HCT116 (cell line): ENCODE results near the gene BRMS1L.

ENCODE experiments used
- EZH2phosphoT487 ChIP-seq: fragments of 200-600 bp; IDR thresholded peaks from 2 replicates; pipeline ENCODE4 v1.6.1; 2018; ENCODE audit warnings: antibody characterized with exemption, borderline replicate concordance
- POLR2A ChIP-seq: IDR thresholded peaks from 2 replicates; pipeline ENCODE4 v1.7.0; 2011; ENCODE audit warnings: borderline replicate concordance; ENCODE audit not compliant: insufficient read depth, insufficient read length; ENCODE audit errors: extremely low read depth
- SP1 ChIP-seq: IDR thresholded peaks from 2 replicates; pipeline ENCODE4 v1.6.1; 2012; ENCODE audit warnings: low read depth
- TF ChIP-seq, protein P1 (sequence below), 3 experiments: fragments of 200-600 bp in 1 of 3; sonication (generic) in 1 of 3; IDR thresholded peaks in 2 of 3; conservative IDR thresholded peaks in 1 of 3; 2 replicates each; pipeline ENCODE4 v1.5.1; 2012 to 2017; ENCODE audit warnings: low read depth in 2 of 3, low read length in 2 of 3, antibody characterized with exemption in 1 of 3, borderline replicate concordance in 1 of 3, control low read depth in 1 of 3, mild to moderate bottlenecking in 1 of 3, mixed read lengths in 1 of 3, mixed run types in 1 of 3, moderate library complexity in 1 of 3; ENCODE audit not compliant: insufficient read depth in 1 of 3
- TF ChIP-seq, protein P2 (sequence below): IDR thresholded peaks from 2 replicates; pipeline ENCODE4 v1.6.1; 2012

- no peak for TF ChIP-seq SP1
- no peak for TF ChIP-seq POLR2A
- TF ChIP-seq, protein P1, sequence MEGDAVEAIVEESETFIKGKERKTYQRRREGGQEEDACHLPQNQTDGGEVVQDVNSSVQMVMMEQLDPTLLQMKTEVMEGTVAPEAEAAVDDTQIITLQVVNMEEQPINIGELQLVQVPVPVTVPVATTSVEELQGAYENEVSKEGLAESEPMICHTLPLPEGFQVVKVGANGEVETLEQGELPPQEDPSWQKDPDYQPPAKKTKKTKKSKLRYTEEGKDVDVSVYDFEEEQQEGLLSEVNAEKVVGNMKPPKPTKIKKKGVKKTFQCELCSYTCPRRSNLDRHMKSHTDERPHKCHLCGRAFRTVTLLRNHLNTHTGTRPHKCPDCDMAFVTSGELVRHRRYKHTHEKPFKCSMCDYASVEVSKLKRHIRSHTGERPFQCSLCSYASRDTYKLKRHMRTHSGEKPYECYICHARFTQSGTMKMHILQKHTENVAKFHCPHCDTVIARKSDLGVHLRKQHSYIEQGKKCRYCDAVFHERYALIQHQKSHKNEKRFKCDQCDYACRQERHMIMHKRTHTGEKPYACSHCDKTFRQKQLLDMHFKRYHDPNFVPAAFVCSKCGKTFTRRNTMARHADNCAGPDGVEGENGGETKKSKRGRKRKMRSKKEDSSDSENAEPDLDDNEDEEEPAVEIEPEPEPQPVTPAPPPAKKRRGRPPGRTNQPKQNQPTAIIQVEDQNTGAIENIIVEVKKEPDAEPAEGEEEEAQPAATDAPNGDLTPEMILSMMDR (IDR thresholded peaks at IDR 0.05 in 2 of 3, conservative IDR thresholded peaks at IDR 0.05 in 1 of 3; ENCODE audit: borderline replicate concordance in 1 of 3, insufficient read depth in 1 of 3, low read depth in 2 of 3, low read length in 2 of 3): no peak
- TF ChIP-seq, protein P2, sequence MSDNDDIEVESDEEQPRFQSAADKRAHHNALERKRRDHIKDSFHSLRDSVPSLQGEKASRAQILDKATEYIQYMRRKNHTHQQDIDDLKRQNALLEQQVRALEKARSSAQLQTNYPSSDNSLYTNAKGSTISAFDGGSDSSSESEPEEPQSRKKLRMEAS: no peak
- no peak for TF ChIP-seq EZH2phosphoT487
Observed at GRCh38 chr14:35879151-35879648, 53.1 kb downstream of the BRMS1L start.
